ENCODE measurements around the gene THBS3. TPM values are rescaled to one million over a fixed set of nuclear protein-coding genes. Genes with fewer than 3 reads are reported as not detected.

Gene THBS3
- total RNA-seq, 1 donor from 2014 or later = 40.2 TPM

DNA sequence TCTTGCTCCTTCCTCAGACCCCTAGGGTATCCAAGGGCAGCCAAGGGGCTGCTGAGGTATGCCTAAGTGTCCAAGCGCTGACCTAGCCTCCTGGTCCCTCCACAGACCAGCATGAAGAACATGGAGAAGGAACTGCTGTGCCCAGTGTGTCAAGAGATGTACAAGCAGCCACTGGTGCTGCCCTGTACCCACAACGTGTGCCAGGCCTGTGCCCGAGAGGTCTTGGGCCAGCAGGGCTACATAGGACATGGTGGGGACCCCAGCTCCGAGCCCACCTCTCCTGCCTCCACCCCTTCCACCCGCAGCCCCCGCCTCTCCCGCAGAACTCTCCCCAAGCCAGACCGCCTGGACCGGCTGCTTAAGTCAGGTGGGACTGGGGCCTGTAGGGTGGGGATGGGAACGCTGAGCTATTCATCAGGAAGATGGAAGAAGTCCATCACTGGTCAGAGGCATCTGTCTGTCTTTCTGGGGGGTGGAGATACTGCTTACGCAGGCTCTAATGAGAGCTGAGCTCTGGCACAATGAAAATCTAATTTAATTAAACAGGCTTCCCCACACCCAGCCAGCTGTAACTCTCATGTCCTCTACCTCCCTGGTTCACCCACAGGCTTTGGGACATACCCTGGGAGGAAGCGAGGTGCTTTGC, 32.3 kb downstream of the THBS3 start:
- peaks cover 0 to 3% (median under 1%) of the 10 kb centered on the region in 3 donors for H3K36me3 ChIP-seq (ENCODE audit: control insufficient read depth in 3 of 3, insufficient read depth in 3 of 3, low read length in 3 of 3)
- no peaks in the 10 kb centered on the region for H3K9me3 ChIP-seq (ENCODE audit: control insufficient read depth in 3 of 3, low read length in 3 of 3)
- peaks cover 13 to 27% (median 21%) of the 10 kb centered on the region in 3 donors for H3K4me1 ChIP-seq (ENCODE audit: control insufficient read depth in 3 of 3, insufficient read depth in 3 of 3, low read length in 3 of 3)
- no peak overlapping the region for H3K9ac ChIP-seq (ENCODE audit: low read depth in 1 of 3, low read length in 3 of 3)
- no peak overlapping the region for H3K27ac ChIP-seq (ENCODE audit: low read depth, low read length)
- no peak overlapping the region for H3K4me3 ChIP-seq (ENCODE audit: low read length in 3 of 3)
- H3K27me3 ChIP-seq (ENCODE audit: control insufficient read depth in 3 of 3, insufficient read depth in 3 of 3, low read length in 3 of 3) = peaks cover 12 to 13% (median 12%) of the 10 kb centered on the region in 3 donors

DNA sequence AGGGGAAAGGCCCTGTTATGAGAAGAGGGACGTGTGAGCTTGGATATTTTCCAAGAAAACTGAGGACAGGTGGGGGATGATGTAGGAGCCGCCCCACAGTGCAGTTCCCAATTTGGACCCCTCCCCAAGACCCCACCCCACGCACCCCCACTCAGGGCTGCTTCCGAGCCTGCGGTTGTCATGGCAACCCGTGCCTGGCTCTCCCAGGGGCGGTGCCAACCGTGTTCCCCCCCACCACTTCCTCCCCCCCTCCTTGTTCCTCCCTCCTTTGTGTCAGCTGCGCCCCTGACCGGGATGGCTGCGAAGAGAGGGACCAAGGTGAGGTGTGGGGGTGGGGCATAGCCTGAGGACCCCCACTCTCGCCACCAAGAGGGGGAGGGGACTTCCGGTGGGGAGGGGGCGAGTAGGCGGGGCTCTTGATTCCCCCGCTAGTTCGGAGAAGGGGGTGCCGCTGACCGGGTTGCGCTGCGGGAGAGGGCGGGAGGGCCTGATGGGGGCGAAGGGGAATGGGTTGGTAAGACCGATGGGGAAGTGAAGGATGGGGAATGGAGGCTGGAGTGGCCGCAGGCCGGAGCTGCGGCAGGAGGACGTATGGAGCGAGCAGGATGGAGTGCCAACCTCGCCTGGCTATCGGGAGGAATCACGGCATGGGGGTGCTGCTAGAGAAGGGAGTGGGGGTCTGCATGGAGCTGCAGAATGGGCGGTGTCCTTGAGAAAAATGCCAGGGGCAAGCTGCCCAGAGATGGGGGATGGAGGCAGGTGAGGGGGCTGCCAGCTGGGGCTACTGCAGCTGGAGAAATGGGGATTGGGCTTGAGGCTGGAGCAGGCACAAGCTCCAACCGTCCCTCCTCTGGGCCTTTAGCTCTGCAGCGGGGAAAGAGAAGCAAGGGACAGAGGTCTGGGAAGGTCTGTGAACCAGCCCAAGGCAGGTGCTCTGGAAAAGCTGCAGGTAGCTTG, 33.1 kb downstream of the THBS3 start:
- no peak overlapping the region for H3K27ac ChIP-seq (ENCODE audit: low read depth, low read length)
- no peaks in the 10 kb centered on the region for H3K9me3 ChIP-seq (ENCODE audit: control insufficient read depth in 3 of 3, low read length in 3 of 3)
- H3K27me3 ChIP-seq (ENCODE audit: control insufficient read depth in 3 of 3, insufficient read depth in 3 of 3, low read length in 3 of 3) = peaks cover 12 to 13% (median 12%) of the 10 kb centered on the region in 3 donors
- peak overlapping the region in 1 of 3 donors; percentile 8 for H3K9ac ChIP-seq (ENCODE audit: low read depth in 1 of 3, low read length in 3 of 3)
- peaks cover 13 to 27% (median 21%) of the 10 kb centered on the region in 3 donors for H3K4me1 ChIP-seq (ENCODE audit: control insufficient read depth in 3 of 3, insufficient read depth in 3 of 3, low read length in 3 of 3)
- peaks cover 2 to 9% (median 4%) of the 10 kb centered on the region in 3 donors for H3K36me3 ChIP-seq (ENCODE audit: control insufficient read depth in 3 of 3, insufficient read depth in 3 of 3, low read length in 3 of 3)
- peak overlapping the region in 1 of 3 donors; percentile 2 for H3K4me3 ChIP-seq (ENCODE audit: low read length in 3 of 3)

DNA sequence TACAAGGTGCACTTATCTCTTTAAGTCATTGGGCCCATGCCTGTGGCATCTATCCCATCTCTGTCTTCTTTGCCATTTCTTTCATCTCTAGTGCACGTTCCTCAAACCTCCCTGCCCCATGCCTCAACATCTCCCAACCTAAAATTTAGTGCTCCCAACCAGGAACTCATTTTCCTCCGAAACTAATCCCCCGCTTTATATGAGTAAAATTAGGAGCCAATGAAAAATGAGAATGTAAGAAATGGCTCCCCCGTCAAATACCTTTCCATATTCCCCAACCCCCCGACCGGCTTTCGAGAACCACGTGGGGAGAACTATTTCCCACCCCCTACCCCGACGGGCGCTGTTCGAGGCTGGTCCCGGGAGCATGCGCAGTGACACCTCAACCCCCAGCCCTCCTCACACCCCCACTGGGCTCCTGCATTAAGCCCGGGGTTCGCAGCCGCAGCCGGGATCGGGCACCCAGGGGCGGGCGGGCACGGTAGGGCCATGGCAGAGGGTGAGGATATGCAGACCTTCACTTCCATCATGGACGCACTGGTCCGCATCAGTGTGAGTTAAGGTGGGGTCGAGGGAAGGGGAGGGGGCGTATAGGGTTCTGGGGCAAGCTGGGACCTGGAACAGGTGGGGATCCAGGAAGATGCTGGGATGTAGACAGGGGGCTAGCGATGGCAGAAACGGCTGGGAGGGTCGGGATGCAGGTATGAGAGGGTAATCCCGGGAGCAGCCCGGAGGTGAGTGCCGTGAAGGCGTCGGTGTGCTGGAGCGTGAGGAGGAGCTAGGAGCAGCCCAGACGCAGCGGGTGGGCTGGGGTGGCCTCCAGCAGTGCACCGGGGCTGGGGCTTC, 34.0 kb downstream of the THBS3 start, which contains the start of gene TRIM46:
TSS of gene TRIM46 (plus strand) at position 372 of the 846 bp plus-strand sequence. CDS start at position 490, 118 bp downstream.
- H3K36me3 ChIP-seq (ENCODE audit: control insufficient read depth in 3 of 3, insufficient read depth in 3 of 3, low read length in 3 of 3) = peaks cover 11 to 17% (median 11%) of the 10 kb centered on the region in 3 donors
- peaks cover 12 to 13% (median 12%) of the 10 kb centered on the region in 3 donors for H3K27me3 ChIP-seq (ENCODE audit: control insufficient read depth in 3 of 3, insufficient read depth in 3 of 3, low read length in 3 of 3)
- H3K27ac ChIP-seq (ENCODE audit: low read depth, low read length) = peak within 1 kb of the TSS; percentile 95
- peak within 1 kb of the TSS; percentile 89 to 96 (median 93) for H3K4me3 ChIP-seq (ENCODE audit: low read length in 3 of 3)
- H3K9me3 ChIP-seq (ENCODE audit: control insufficient read depth in 3 of 3, low read length in 3 of 3) = no peaks in the 10 kb centered on the region
- H3K4me1 ChIP-seq (ENCODE audit: control insufficient read depth in 3 of 3, insufficient read depth in 3 of 3, low read length in 3 of 3) = peaks cover 13 to 27% (median 21%) of the 10 kb centered on the region in 3 donors
- peak within 1 kb of the TSS; percentile 91 to 97 (median 94) for H3K9ac ChIP-seq (ENCODE audit: low read depth in 1 of 3, low read length in 3 of 3)

DNA sequence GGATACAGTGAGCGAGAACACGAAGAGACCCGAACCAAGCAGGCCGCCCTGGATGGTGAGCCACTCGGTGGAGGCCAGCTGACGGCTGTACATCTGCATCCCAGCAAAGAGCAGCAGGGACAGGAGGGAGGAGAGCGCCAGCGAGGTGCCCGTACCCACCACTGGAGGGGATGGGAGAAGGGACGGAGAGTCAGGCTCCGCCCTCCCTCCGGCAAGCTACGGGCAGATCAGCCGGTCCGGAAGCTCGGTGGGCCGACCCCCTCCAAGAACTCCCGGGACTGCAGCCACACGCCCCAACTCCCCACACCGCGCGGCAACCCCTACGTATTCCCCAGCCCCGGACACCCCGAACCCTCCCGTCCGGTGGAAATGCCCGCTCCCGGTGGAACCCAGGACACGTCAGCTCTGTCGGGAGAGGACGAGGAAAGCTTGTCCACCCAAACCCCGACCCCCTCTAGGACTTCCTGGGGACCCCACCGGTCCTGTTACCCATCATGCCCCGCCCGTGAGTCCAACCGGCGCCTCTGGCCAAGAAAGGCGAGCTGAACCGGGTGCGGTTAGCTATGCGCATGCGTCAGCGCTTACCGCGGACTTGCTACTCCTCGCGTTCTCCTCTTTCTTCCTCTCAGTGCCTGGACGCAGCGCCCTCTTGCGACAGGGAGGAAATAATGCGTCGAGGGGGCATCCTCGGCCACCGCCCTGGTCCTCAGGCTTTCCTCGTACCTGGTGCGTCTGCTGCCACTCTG, 34.8 kb downstream of the THBS3 start, which contains the start of gene KRTCAP2:
TSS of gene KRTCAP2 (minus strand) at position 573 of the 746 bp plus-strand sequence. CDS start at position 493, 80 bp downstream.
- Histone ChIP-seq H3K4me3 (ENCODE audit: low read length in 3 of 3) (peak within 1 kb of the TSS; percentile 89 to 96 (median 93)), H3K4me1 (ENCODE audit: control insufficient read depth in 3 of 3, insufficient read depth in 3 of 3, low read length in 3 of 3) (peaks cover 13 to 27% (median 21%) of the 10 kb centered on the region in 3 donors), H3K36me3 (ENCODE audit: control insufficient read depth in 3 of 3, insufficient read depth in 3 of 3, low read length in 3 of 3) (peaks cover 11 to 19% (median 14%) of the 10 kb centered on the region in 3 donors), H3K27me3 (ENCODE audit: control insufficient read depth in 3 of 3, insufficient read depth in 3 of 3, low read length in 3 of 3) (peaks cover 12 to 13% (median 12%) of the 10 kb centered on the region in 3 donors), H3K27ac (ENCODE audit: low read depth, low read length) (peak within 1 kb of the TSS; percentile 95), H3K9me3 (ENCODE audit: control insufficient read depth in 3 of 3, low read length in 3 of 3) (no peaks in the 10 kb centered on the region), H3K9ac (ENCODE audit: low read depth in 1 of 3, low read length in 3 of 3) (peak within 1 kb of the TSS; percentile 91 to 97 (median 94))

DNA sequence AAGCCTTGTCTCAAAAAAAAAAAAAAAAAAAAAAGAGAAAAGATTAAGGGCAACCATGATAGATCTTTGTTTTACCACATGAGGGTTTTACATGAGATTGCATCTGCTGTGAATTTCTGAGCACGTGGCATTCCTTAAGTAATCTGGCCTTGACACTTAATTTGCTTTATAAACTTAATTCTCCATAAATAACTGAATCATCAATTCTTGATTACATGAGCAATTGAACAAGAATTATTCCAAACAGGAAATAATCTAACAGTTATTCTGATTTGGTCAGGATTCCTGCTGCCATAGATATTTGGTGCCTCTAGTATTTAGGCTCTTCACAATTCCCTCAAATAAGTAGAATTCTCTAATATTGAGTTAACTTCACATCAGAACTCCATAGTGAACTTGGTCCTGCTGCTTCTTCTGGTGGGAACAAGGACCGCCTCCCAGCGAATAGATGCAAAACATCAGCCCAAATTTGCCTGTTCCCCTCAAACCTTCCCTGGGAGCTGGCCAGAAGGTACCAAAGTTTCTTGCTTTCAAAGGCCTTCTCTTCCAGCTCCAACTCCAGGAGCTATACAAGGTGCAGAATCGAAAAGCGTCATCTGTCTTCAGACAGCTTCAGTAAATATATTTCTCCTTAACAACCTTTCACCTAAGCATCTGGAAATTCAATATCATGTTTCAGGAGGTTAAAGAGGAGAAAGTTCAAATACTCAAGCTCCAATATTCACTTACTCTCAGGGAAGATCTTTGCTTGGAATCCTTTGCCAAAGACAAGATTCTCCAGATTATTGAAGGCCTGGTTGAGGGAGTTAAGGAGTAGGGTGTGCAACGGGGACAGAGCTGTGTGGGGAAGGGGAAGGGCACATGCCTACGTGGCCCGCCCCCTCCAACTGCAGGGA, 35.6 kb downstream of the THBS3 start:
- peaks cover 11 to 19% (median 14%) of the 10 kb centered on the region in 3 donors for H3K36me3 ChIP-seq (ENCODE audit: control insufficient read depth in 3 of 3, insufficient read depth in 3 of 3, low read length in 3 of 3)
- H3K27me3 ChIP-seq (ENCODE audit: control insufficient read depth in 3 of 3, insufficient read depth in 3 of 3, low read length in 3 of 3) = peaks cover 12 to 18% (median 12%) of the 10 kb centered on the region in 3 donors
- peak overlapping the region; percentile 91 to 97 (median 94) for H3K9ac ChIP-seq (ENCODE audit: low read depth in 1 of 3, low read length in 3 of 3)
- H3K4me3 ChIP-seq (ENCODE audit: low read length in 3 of 3) = peak overlapping the region; percentile 89 to 96 (median 93)
- H3K27ac ChIP-seq (ENCODE audit: low read depth, low read length) = peak overlapping the region; percentile 95
- H3K4me1 ChIP-seq (ENCODE audit: control insufficient read depth in 3 of 3, insufficient read depth in 3 of 3, low read length in 3 of 3) = peaks cover 18 to 35% (median 28%) of the 10 kb centered on the region in 3 donors
- H3K9me3 ChIP-seq (ENCODE audit: control insufficient read depth in 3 of 3, low read length in 3 of 3) = no peaks in the 10 kb centered on the region

DNA sequence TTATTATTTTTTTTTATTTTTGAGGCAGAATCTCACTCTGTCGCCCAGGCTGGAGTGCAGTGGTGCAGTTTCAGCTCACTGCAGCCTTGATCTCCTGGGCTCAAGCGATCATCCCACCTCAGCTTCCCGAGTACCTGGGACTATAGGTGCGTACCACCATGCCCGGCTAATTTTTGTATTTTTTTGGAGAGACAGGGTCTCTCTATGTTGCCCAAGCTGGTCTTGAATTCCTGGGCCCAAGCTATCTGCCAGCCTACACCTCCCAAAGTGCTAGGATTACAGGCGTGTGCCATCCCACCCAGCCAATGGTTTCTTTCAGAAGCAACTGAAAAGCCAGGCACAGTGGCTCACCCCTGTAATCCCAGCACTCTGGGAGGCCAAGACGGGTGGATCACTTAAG, 36.9 kb downstream of the THBS3 start:
- Histone ChIP-seq H3K9ac (ENCODE audit: low read depth in 1 of 3, low read length in 3 of 3) (no peak overlapping the region), H3K36me3 (ENCODE audit: control insufficient read depth in 3 of 3, insufficient read depth in 3 of 3, low read length in 3 of 3) (peaks cover 11 to 19% (median 14%) of the 10 kb centered on the region in 3 donors), H3K27ac (ENCODE audit: low read depth, low read length) (no peak overlapping the region), H3K27me3 (ENCODE audit: control insufficient read depth in 3 of 3, insufficient read depth in 3 of 3, low read length in 3 of 3) (peaks cover 12 to 28% (median 21%) of the 10 kb centered on the region in 3 donors), H3K4me3 (ENCODE audit: low read length in 3 of 3) (no peak overlapping the region), H3K4me1 (ENCODE audit: control insufficient read depth in 3 of 3, insufficient read depth in 3 of 3, low read length in 3 of 3) (peaks cover 22 to 35% (median 32%) of the 10 kb centered on the region in 3 donors), H3K9me3 (ENCODE audit: control insufficient read depth in 3 of 3, low read length in 3 of 3) (no peaks in the 10 kb centered on the region)

DNA sequence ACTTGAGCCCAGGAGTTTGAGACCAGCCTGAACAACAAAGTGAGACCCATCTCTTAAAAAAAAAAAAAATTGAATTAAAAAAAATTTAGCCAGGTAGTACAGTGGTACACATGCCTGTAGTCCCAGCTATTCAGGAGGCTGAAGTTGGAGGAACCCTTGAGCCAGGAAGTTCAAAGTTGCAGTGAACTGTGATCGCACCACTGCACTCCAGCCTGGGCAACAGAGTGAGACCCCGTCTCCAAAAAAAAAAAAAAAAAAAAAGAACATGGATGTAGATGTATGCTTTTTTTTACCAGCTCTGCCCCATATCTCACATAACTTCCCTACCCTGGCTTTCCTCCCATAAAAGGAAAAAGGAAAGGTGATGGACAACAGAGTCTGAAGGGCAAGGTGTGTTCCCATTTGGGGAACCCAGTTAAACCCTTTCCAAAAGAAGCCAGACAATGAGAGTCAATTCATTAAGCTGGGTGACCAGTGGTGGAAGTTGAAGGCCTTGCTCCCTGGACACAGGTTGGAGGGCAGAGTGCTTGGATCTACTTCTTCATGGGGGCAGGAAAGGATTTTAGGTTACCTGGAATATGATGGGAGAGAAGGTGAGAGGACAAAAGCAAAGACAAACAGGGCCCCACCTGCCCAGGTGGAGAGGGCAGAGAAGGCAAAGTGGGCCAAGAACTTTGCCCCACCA, 37.5 kb downstream of the THBS3 start:
- peaks cover 11 to 26% (median 19%) of the 10 kb centered on the region in 3 donors for H3K27me3 ChIP-seq (ENCODE audit: control insufficient read depth in 3 of 3, insufficient read depth in 3 of 3, low read length in 3 of 3)
- peaks cover 22 to 36% (median 32%) of the 10 kb centered on the region in 3 donors for H3K4me1 ChIP-seq (ENCODE audit: control insufficient read depth in 3 of 3, insufficient read depth in 3 of 3, low read length in 3 of 3)
- no peak overlapping the region for H3K27ac ChIP-seq (ENCODE audit: low read depth, low read length)
- H3K9ac ChIP-seq (ENCODE audit: low read depth in 1 of 3, low read length in 3 of 3) = no peak overlapping the region
- H3K9me3 ChIP-seq (ENCODE audit: control insufficient read depth in 3 of 3, low read length in 3 of 3) = no peaks in the 10 kb centered on the region
- H3K36me3 ChIP-seq (ENCODE audit: control insufficient read depth in 3 of 3, insufficient read depth in 3 of 3, low read length in 3 of 3) = peaks cover 11 to 19% (median 14%) of the 10 kb centered on the region in 3 donors
- no peak overlapping the region for H3K4me3 ChIP-seq (ENCODE audit: low read length in 3 of 3)

DNA sequence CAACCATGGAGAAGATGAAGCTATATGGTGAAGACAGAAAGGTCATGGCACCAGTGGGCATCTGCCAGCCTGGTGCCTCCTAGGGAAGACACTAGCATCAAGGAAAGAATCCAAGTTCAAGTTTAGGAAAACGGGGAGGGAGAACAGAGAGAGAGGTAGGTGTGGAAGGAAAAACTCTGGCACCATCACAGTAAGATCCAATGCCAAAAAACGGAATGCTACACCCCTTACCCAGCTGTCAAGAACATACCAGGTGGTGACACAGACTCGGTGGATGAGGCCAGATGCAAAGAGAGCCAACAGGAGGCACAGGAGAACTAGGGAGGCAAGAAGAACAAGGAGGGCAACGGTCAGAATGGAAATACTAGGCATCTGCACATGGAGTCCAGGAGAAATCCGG, 38.2 kb downstream of the THBS3 start:
- Histone ChIP-seq H3K4me3 (ENCODE audit: low read length in 3 of 3) (no peak overlapping the region), H3K27me3 (ENCODE audit: control insufficient read depth in 3 of 3, insufficient read depth in 3 of 3, low read length in 3 of 3) (peaks cover 4 to 20% (median 14%) of the 10 kb centered on the region in 3 donors), H3K9me3 (ENCODE audit: control insufficient read depth in 3 of 3, low read length in 3 of 3) (no peaks in the 10 kb centered on the region), H3K36me3 (ENCODE audit: control insufficient read depth in 3 of 3, insufficient read depth in 3 of 3, low read length in 3 of 3) (peaks cover 11 to 19% (median 14%) of the 10 kb centered on the region in 3 donors), H3K9ac (ENCODE audit: low read depth in 1 of 3, low read length in 3 of 3) (no peak overlapping the region), H3K4me1 (ENCODE audit: control insufficient read depth in 3 of 3, insufficient read depth in 3 of 3, low read length in 3 of 3) (peaks cover 22 to 36% (median 32%) of the 10 kb centered on the region in 3 donors), H3K27ac (ENCODE audit: low read depth, low read length) (no peak overlapping the region)
